PC-3 (cell line): Measurements from ENCODE around the gene RAI2.

Experiments
- EZH2 ChIP-seq: fragments of 300-600 bp; sonication (generic); IDR thresholded peaks from one replicate; pipeline ENCODE4 v1.6.1; 2017; ENCODE audit warnings: antibody characterized with exemption, mild to moderate bottlenecking, low read length; ENCODE audit not compliant: unreplicated experiment
- TF ChIP-seq, protein P1 (sequence below): fragments of 300-600 bp; sonication (generic); conservative IDR thresholded peaks from 2 replicates; pipeline ENCODE4 v1.5.1; 2017; ENCODE audit warnings: antibody characterized with exemption, low read depth, mild to moderate bottlenecking, low read length

DNA sequence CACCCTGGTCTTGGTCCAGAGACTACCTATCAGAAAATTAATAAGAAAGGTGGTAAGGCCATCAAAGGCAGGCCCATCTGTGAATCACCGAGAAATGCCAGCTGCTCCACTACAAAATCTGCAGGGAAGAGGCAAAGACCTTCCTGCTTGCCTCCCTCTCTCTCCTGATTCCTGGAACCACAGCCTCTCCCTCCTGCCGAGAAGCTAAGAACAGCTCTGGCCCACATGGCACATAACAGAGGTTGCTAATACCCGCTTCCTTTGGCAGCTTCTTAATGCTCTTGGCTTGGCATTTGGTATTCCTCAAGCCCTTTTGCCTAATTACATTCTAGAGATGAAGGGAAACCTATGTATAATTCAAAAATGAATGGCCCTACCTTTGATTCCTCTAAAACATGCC is 32.9 kb downstream of the RAI2 start:
- TF ChIP-seq, protein P1, sequence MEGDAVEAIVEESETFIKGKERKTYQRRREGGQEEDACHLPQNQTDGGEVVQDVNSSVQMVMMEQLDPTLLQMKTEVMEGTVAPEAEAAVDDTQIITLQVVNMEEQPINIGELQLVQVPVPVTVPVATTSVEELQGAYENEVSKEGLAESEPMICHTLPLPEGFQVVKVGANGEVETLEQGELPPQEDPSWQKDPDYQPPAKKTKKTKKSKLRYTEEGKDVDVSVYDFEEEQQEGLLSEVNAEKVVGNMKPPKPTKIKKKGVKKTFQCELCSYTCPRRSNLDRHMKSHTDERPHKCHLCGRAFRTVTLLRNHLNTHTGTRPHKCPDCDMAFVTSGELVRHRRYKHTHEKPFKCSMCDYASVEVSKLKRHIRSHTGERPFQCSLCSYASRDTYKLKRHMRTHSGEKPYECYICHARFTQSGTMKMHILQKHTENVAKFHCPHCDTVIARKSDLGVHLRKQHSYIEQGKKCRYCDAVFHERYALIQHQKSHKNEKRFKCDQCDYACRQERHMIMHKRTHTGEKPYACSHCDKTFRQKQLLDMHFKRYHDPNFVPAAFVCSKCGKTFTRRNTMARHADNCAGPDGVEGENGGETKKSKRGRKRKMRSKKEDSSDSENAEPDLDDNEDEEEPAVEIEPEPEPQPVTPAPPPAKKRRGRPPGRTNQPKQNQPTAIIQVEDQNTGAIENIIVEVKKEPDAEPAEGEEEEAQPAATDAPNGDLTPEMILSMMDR: no peak
- no peak for TF ChIP-seq EZH2
